HG03520 (cell line): ENCODE results near the gene NRAS.

Experiments
- ATAC-seq: cut with Tn5 transposase; IDR thresholded peaks from one replicate; pipeline ENCODE4 v1.9.1; 2021; ENCODE audit warnings: mild to moderate bottlenecking, moderate library complexity; ENCODE audit not compliant: unreplicated experiment

NRAS gene

DNA sequence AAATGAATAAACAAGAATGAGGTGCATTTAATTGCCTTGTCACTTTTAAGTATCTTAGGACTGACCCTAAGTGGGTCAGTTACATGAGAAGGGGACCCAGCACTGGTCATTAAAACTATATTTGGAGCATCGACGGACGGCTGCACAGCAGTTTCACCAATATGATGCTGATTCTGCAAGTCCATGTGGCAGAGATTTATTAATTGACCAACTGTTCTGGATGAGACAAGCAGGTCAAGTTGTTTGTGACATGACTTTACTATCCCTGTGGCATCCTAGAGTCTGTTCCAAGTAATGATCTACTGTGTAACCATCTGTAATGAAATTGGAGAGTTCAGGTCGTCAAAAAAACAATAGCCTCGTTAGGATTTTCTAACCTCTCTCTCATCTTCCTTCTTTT lies 30.7 kb downstream of the NRAS start:
- no peak for ATAC-seq

DNA sequence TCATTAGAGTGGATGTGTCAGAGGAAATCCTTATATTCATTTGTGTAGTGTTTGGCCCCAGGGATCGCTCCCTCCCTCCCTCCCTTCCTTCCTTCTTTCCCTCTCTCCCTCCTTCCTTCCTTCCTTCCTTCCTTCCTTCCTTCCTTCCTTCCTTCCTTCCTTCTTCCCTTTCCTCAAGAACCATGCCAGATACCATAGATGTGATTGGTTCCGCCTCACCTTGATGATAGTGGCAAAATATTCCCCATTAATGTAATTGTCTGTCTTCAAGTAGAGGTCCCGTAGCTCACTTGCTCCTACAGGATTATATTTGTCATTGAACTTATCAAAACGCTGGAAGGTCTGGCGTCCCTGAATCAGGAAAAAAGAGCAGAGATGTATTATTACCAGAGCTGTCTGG lies 38.9 kb downstream of the NRAS start:
- ATAC-seq, result no peak

DNA sequence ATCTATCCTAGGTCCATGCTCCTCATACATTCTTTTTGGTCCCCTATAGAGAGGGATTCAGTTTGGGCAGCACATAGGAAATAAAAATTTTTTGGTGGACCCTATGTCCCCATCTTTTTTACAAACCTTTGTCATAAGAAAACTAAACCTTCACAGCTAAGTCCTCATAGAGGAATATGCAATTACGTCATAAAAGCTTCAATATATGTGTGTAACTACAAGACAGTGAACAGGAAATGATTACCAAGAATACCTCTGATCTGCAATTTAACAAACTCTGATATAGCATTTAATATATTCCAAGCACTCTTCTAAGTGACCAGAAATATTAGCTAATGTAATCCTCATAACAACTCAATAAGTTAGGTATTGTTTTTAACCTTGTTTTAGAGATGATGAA lies 40.5 kb downstream of the NRAS start:
- ATAC-seq, result no peak

DNA sequence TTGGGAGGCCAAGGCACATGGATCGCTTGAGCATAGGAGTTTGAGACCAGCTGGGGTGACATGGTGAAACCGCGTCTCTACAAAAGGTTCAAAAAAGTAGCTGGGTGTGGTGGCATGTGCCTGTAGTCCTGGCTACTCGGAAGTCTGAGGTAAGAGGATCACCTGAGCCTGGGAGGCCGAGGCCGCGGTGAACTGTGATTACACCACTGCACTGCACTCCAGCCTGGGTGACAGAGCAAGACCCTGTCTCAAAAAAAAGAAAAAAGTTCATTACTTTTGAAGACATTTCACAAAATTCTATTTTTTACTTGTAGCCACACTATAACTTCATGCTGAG lies 44.7 kb downstream of the NRAS start:
- ATAC-seq, result no peak

DNA sequence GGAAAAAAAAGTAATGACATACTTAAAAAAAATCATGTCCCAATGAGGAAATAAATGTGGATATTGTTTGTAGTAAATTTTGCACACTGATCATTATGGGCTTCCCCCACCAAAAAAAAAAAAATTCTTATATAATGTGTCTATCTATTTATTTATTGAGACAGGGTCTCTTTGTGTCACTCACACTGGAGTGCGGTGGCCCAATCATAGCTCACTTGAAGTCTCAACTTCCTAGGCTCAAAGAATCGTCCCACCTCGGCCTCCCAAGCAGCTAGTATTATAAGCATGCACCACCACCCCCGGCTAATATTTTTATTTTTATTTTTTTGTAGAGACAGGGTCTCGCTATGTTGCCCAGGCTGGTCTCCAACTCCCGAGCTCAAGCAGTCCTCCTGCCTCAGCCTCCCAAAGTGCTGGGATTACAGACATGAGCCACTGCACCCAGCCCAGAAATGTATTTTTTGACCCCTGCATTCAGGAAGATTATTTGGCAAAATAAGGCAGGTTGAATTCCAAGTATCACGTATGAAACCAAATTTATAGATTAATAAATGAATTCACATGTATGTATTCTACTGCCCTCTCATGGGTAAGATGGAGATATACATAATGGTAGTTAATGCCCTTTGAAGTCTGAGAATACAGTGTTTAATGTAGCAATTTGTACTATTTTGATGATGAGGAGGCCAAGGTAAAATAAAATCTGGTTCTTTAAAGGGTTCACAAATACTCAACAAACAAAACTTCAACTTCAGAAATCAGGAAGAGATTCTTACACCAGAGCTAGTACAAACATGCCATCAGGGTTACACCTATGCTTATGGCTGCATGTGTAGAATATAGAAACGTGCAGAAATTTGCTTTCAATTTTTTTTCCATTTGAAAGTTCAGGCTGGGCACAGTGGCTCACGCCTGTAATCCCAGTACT lies 45.3 kb downstream of the NRAS start:
- ATAC-seq, result no peak

DNA sequence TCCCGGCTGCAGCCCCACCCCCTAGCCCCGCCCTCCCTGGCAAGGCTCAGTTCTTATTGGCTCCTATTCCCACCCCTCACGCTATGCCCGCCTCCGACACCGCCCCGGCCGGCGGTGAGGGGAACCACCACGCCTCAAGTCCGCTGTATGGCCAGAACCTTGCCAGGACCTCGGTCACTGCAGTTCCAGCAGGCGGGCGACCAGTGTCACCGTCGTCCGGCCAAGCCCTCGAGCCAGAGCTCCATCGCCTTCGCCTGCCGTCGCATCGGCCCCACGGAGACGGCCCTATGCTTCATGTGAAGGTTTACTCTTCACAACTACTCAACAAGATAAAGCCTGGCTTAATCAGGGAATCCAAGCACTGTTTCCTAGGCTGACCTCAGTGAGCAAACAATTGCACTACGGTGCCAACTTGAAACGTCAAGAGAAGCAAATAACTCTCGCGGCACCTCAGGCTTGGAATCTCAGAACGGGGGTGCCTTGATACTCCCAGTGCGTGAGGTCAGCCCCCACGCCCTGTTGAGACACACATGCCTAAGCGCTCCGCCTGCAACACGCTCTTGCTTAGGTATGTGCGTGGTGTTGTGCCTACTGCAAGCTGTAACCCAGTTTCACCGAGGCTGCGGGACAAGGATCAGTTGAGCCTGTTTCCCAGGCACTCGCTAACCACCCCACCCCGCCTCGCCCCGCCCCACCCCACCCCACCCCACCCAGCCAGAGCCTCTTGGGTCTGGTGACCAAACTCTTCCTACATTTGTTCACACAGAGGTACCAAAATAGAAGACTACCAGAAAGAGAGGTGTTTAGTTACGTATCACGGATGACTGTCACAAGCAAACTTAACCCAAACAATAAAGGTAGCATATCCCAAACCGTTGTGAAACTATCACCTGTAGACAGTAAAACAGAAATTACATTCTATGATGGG lies 46.2 kb downstream of the NRAS start:
- ATAC-seq, result peak; percentile 97

DNA sequence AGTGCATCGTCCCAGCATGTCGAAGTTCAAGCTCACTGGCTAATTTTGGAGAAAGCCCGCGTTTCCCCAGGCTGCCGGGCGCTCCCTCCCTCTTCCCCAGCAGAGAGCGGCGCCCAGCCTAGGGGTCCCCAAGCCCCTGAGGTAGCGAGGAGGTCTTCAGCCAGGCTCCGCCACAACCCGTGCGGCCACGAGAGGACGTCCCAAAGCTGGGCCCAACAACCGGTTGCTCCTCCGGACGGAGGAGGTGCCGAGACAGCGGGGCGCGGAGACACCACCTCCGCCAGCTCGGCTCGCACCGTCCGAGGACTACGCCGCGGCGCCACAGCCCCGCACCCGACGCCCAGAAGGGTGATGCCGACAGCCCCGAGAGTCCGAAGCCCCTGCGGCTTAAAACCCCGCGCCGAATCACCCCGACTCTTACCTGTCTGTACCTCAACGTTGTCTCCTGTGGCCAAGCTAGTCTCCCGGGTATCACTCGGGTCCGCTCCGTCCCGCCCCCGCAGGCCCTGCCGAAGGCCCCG lies 46.9 kb downstream of the NRAS start, which contains the start of gene DENND2C:
DENND2C (minus strand) TSS at position 488 of the 521 bp plus-strand sequence. CDS start 44,065 bp downstream, outside the sequence.
- ATAC-seq, result peak; percentile 47

DNA sequence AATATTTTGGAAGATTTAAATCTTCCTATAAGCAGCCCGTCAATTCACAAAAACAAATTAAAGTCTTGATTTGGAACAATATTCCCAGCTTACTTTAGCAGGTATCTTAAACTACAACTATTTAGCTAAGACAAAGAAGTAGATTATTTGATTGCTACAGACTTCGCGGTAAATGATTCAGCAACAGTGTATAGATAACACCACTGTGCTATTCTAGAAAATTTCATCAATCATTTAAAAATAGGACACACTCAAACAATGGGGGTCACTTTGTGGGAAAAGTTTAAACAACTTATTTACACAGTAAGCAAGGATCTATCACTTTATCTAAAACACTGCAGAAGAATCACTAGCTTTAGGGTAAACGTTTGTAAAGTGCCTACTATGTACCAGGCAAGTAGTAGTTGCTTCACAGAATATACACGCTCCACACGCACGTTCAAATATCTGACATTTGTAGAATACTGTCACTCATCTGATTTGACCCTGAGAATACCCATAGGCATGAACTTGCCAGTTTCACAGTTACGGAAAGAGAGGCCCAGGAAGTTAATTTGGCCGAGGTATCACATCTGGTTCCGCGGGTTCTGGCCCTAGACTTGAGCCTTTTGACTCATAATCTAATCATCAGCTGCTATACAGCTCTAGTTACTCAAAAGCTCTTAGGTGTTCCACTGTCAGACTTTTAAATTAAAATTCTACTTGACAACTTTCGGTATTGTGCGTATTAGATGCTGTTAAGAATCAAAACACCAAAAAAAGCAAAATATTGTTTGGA lies 47.6 kb downstream of the NRAS start:
- no peak for ATAC-seq

DNA sequence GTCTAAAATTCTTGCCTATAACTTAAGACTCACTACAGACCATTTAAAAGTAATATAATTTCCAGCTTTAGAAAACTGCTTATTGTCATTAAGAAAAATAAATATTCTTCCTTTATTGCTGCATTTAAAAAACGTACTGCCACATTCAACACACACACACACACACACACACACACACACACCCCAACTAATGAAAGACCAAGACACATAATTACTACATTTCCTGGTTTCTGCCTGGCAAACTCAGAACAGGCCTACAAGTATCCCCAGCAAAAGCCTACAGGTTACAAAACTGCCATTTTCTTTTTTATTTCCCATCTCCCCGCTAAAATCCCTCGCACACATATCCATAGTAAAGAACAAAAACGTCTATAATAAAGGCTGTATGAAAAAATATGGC lies 48.2 kb downstream of the NRAS start:
- ATAC-seq, result no peak

DNA sequence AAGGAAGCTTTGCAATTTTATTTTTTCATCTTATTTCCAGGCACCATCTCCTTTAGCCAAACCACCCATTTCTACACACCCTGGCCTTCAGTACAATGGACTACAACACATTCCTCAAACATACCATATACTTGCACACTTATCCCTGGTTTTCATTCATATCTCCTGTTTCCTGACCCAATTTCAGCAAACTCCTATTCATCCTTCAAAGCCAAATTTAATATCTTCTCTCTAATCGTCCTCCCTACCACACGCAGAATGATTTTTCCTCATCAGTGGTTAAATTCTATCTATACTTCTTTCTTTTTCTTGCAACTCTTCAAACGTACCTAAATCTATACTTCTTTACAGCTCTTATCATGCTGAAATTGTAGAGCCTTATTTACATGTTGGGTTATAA lies 49.6 kb downstream of the NRAS start:
- ATAC-seq, result no peak

DNA sequence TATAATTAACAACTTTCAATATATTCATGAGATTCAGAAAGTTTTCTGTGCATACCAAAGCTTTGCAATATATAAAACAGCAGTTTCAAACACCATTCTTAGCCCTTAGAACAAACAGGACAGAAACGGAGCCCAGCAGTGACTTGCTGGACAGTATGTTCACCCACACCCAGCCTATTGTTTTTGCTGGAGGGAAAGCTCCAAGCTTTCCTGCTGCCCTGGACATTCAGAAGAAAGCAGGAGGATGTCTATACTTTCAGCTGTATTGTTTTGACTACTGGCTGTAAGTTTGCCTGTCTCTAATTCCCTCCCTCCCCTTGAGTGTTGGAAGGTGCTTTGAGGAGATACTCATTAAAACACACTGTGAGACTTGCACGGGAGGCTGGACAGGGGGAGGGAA lies 56.3 kb downstream of the NRAS start:
- ATAC-seq, result no peak
